GM21723 (cell line): Measurements from ENCODE around the gene THEM5.

Experiments
- ATAC-seq: cut with Tn5 transposase; IDR thresholded peaks from one replicate; pipeline ENCODE4 v1.9.1; 2021; ENCODE audit warnings: mild to moderate bottlenecking, moderate library complexity; ENCODE audit not compliant: unreplicated experiment

The THEM5 gene

DNA sequence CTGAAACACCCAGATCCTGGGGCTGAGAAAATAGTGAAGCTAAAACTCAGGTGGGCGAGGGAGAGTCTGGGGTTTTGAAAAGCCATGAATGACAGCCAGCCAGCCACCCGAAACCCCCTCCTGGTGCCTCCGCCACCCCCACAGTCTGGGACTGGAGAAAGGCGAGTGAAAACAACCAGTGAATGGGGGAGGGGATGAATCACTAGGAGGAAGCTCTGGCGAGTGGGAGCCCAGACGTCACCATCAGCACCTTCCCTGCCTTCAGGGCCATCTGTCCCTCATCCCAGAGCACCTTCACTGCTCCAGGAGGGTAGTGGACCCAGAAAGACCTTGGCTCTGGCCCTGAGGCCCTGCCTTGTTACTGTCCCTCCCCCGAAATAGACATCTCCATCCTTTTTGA is 31.1 kb downstream of the THEM5 start:
- ATAC-seq, result no peak

DNA sequence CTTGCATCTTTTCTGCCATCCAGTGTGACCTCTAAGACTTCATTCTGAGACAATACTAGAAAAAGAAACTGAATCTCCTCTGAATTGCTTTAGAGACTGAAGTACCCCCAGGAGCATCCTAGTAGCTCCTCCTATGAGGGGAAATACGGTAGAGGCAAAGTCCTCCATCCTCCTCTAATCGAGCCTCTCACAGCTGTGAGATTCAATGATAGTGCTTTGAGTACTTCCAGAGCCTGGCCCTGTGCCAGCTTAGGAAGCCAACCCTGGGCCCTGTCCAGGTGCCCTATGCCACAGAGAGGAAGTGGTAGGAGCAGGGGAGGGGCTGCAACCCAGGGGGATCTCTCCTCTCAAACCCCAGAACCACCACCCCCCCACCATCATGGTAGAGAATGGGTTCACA is 32.6 kb downstream of the THEM5 start:
- no peak for ATAC-seq

DNA sequence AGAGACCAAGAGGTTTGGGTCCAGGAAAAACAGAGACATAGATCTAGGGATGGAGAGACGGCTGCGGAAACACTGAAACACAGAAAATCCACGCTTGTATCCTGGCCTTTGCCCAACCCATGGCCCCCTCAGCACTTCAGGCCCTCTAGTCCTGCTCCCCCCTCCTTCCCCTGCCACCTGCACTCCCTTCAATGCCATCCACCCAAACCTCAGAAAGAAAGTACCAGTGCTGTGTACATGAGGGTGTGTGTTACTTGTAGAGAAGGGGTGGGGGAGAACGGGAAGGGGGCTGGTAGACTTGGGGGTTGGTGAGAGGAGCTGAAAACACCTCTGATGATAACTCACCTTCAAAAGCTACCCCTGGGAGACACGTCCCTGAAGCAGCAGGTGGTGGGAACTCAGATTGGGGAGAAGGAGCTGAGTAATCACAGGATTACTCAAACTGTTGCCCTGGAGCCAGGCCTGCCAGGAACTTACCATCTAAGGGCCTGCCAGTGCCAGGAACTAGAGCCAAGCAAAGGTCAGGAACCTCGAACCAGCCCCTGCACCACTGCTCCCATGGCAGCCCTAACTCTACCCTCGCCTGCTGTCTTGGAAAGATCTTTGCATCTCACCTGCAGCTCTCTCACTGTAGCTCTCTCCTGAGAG is 33.4 kb downstream of the THEM5 start:
- no peak for ATAC-seq

DNA sequence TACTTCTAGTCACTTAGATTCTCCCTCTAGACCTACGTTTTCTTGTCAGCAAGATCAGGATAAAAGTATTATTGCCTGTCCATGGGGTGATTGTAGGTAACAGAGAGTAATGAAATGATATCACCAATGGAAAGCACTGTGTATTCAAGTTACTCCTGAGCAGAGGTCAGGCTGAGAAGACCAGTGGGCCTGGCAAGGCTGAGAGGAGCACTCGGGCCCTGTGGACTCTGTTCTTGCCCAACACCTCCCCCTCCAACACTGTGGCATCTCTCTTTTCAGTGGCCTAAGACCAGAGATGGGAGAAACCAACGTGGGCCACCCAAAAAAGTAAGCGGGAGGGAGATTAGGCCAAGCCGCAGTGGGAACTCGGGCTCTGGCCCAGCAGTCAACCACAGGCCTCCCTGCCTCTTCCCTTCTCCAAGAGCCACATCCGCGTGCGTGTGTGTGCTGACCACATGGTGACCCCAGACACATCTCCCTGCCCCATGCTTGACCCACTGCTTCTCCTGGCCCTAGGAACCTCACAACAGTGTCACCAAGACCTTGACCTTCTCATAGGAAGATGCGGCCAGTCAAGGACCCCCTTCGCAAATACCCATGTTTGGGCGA is 34.2 kb downstream of the THEM5 start:
- ATAC-seq, result no peak

DNA sequence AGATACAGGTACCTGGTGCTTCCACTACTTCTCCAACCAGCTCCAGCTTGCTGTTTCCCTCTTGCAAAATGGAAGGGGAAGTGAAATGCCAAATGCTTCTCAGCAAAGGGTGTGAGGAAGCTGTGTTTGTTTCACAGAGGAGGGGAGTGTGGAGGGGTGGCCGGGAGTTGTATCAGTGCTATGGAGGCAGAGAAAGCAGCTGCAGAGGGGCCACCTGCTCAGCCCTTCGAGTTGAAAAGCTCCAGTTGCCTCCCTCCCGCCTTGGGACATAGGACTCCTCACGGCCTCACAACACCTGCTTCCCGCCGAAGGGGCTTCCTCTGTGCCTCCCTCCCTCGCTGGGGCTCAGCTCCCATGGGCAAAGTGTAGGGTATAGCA is 36.2 kb downstream of the THEM5 start:
- ATAC-seq, result no peak

DNA sequence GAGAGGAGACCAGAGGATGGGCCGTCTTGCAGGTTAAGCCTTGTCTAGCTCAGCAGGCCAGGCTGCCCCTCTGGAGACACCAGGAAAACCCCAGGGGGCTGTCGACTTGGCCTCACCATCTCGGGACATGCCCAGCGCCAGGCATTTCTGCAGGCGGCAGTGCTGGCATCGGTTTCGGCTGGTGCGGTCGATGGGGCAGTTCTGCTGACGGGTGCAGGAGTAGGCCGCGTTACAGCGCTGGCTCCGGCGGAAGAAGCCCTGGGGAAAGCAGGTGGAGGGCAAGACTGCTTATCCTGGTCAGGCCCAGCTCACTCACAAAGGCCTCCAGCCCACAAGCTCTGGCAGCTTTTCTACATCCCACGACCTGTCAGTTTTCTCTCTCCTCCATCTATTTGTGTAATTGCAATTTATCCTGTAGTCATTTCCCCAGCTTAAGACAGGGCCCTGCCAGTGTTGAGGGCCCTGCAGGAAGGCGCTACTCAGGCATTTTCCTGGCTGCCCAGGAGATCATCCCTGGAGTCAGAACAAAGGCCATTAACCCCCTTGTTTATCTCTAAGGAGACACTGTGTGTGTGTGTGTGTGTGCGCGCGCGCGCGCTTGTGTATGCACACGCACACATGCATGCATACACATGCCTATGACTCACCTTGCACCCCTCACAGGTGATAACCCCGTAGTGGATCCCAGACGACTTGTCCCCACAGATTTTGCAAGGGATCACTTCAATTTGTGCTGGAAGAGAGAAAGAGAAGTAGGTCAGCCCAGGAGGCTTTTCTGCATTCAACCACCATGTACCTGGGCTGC is 36.8 kb downstream of the THEM5 start:
- ATAC-seq, result no peak

DNA sequence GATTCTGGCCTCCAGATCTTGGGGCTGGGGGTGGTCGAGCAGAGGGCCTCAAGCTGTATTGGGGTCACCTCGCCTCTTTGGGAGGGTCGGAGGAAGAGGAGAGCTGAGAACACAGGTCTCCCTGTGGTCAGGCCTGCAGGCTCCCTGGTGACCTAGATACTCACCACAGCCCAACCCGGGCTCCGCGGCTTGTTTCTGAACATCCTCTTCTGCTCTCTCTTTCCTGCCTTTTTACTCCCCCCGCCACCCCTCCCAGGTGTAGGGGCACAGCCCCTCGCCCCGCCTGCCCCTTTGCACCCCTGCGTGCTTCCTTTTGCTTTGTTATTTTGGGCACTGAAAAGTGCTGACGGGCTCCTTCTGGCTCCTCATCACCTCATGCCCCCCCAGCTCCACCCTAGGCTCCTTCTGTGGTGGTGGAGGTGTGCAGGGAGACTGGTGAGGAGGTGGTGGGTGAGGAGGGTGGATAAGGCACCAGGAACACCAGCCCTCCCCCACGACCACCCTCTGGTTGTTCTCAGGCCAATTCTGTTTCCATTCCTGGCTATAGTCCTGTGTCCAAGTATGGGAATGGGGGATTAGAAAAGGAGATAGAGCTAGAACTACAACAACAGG is 37.7 kb downstream of the THEM5 start:
- no peak for ATAC-seq

DNA sequence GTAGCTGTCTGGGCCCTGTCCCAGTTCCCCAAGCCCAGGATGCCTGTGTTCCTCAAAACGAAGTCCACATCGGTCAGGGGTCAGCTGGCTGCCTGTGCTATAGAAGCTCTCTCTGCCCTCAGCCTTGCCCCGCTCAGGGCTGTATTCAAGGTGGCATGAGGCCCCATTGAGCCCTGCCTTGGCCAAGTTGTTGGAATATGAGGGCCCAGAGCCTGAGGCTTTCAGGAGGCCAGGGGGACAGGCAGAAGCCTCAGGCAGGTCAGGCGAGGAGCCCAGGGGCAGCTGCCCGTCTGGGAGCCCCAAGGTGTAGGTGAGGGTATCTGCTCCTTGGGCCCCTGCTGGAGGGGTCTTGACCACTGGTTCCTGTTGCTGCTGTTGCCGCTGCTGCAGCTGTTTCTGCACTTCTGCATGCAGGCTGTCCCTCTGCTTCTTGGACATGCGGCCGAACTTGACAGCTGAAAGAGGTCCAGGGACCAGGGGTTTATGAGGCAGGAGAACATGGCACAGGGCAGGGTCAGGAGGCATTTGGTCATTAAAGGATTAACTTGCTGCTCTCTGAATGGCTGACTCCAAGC is 38.5 kb downstream of the THEM5 start:
- ATAC-seq, result no peak

DNA sequence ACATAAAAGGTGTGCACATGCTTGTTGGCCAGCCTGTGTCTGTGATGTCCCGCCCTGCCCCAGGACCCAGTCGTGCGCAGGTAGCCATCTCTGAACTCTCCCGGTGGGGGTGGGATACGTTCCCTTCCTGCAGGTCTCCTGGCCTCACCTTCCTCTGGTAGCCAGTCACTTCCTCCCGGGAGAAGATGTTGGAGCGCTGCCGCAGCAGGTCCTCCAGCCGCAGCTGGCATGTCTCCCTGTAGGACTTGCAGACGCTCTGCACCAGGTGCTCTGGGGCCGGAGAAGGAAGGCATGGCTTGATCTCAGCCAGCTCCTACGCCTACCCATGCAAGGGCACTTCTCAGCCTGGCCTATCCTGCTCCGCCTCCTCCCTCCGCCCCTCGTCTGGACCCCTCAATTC is 39.1 kb downstream of the THEM5 start:
- ATAC-seq, result no peak

DNA sequence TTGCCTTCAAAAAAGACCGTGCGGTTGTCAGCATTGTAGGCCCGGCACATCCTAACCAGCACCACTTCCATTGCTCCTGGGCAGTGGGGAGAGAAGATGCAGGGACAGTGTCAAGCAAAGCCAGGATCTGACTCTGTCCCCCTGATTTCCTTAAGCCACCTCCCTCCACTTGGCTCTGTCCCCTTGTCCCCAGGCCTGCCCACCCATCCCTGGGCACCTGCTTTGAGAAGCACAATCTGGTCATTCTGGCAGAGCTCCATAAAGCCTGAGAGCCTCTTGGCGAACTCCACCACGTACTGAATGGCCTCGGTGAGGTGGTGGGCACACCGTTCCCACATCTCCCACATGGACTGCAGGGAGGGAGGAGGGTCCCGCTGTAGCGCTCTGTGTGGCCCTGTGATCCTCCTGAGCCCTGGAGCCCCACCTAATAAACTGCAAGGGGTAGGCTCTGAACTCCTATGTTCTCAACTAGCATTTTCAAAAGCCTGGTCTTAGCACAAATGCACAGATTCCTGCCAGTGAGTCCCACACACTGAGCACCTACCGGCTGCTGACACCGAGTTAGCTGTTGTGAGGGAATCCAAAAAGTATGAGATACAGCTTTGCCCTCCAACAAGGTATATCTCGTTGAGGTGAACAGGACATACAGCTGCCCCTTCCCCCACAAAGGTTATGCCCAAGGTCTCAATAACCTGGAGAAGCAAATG is 40.1 kb downstream of the THEM5 start:
- ATAC-seq, result no peak

DNA sequence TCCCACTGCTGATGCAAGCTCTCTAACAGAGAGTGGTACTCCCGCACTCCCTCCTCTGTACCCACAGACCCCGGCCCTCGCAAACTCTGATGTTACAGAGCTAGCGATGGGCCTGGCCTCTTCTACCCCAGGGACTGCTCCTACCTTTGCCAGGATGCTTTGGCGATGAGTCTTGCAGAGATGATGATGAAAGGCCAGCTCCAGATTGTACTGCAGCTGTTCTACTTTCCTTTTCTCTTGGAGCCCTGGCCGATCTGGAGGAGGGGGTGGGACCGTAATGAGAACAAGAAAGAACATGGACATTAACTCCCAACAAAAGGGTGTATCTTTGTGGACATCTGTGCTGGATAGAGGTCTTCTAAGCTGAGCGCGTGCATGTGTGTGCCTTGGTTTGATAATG is 42.3 kb downstream of the THEM5 start:
- ATAC-seq, result no peak

DNA sequence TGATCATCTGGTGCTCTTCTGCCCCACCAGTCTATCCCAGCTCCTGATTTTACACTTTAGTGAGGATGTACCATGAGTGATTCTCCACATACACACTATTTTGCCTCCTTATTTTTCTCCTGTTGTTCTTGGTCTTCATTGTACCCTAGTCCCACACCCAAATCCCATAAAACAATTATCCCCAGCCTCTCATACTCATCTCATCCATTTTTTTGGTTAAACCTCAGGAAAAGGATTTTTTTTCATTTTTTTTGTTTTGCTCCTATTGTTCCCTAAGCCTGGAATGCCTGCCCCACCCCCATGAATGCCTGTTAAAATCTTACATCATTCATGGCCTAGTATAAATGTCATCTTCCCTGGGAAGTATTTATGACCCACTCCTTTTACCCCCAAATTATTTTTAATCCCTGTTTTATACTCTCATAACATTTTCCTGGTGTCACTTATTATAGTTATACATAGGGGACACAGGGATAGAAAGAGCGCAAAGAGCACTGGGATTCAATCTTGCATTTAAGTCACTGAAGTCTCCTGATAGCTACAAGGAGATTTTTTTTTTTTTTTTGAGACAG is 43.4 kb downstream of the THEM5 start:
- no peak for ATAC-seq

DNA sequence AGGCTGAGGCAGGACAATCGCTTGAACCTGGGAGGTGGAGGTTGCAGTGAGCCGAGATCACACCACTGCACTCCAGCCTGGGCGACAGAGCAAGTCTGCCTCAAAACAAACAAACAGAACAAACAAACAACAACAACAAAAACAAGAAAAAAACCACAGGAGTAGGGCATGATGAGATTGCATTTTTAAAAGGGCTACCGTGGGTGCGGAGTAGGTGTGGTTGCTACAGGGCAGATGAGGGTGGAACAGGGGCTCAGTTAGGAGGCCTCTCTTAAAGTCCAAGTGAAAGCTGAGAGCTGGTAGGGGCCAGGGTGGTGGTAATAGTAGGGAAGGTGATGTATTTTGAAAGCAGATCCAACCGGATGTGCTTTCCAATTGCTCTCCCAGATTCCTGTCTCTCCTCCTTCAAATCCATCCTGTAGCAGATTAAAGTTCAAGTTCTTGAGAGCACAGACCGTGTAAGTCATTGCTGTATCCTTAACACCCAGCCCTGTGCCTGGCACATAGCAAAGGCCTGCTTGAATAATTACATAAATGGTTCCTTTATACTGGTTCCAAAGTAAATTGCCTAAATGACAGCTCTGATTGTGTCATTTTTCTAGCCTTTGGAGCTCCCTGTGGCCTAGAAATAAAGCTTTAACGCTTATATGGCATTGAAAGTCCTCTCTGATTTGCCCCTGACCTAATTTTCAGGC is 44.1 kb downstream of the THEM5 start:
- no peak for ATAC-seq

DNA sequence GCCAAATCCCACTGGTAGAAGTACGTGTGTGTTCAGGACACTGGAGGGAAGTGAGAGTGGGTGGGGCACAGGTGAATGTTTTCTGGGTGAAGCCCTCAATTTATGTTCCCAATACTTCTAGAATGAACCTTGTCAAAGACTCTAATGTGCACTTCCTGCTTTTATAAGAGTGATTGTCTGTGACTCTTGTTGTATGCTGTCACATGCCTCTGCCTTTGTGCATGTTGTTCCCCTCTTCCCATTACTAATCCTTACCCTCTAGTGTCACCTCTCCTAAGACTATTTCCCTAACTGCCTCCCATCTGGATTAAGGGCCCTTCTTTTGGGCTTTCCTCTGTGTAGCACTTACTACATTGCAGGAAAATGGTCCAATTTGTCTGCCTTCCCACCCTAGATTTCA is 45.7 kb downstream of the THEM5 start:
- ATAC-seq, result no peak

DNA sequence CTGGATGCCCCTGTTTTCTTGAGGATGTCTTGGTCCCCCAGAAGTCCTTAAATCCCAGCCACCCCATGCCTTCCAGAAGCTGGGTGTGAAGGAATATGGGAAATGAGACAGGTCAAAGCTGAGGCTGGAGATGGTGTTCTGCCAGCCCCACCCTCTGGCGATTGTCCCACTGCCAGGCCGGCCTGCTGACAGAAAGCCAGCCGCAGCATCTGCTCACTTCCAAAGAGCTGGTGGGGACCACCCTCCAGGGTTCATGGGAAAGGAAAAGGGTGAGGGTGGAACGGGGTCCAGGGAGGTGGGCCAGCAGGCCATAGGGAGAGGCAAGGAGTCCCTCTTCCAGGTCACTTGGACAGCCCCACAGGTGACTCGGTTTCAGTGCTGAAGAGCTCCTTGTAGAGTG is 46.4 kb downstream of the THEM5 start:
- no peak for ATAC-seq

DNA sequence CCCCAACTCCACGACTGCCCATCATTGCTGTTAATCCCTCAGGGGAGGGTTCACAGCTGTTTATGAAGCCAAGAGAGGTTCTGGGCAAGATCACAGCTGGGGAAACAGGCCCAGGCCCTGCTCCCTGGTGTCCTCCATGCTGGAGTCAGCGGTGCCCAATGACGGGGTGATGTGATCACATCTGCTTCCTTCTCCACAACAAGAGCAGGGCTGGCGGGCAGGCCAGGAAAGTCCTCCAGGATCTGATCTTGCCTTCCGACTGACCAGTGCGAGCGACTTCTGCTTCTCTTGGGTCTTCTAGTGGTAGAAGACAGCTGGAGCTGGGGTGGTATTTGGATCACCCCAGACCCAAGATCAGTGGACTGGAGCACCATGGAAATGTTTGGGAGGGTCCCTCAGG is 47.3 kb downstream of the THEM5 start:
- no peak for ATAC-seq

DNA sequence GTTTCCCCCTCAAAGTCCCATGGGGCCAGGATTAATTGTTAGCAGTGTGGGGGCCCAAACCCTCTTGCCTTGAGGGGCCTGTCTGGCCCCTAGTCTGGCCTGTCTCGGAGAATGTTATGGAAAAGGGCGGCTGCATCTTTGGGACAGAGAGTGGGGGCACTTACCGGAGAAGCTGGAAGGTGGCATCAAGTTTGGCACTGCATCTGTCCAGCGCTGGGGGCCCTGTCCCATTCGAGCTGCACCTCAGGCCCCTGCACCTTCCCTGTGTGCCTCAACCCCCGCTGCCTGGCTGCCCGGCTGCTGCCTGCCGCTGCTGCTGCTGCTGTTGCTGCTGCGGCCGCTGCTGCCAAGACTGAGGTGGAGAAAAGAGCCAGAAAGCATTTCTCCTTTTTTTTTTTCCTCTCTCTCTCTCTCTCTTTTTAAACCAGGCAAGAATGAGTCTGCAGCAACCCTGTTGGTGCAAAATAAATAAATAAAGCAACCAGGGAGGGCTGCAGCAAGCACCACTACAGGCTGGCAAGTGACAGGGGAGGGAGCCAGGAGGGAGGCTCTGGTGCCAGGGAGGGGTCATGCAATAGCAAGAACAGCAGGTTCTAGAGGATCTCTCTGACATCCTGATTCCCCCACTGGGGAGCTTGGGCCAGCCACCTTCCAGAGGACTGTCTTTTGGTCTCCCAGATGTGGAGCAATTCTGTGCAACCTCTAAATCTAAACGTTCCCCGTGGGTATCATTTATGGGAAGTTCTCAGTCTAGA is 48.3 kb downstream of the THEM5 start, which contains the start of gene LINGO4:
Gene LINGO4 (minus strand): TSS at position 354 of the 755 bp plus-strand sequence. CDS start 2,715 bp downstream, outside the sequence.
- ATAC-seq, result no peak

DNA sequence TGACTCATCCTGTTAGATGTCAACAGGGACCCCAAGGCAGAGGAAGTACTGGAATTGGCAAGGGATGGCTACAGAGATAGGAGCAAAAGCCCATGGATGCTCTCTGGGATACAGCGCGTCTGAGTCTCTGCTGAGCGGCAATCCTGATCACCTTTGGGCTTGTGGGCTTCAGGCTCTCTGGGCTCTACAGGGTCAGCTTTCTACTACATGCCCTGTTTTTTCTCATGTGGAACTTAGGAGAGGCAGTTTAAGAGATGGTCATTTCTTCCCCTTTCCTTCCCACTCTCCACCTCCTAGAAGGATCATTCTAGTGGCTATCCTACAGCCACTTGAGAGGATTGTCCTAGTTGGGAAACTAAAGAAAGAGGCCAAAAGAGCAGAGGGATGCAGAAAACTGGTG is 49.6 kb downstream of the THEM5 start:
- ATAC-seq, result no peak

DNA sequence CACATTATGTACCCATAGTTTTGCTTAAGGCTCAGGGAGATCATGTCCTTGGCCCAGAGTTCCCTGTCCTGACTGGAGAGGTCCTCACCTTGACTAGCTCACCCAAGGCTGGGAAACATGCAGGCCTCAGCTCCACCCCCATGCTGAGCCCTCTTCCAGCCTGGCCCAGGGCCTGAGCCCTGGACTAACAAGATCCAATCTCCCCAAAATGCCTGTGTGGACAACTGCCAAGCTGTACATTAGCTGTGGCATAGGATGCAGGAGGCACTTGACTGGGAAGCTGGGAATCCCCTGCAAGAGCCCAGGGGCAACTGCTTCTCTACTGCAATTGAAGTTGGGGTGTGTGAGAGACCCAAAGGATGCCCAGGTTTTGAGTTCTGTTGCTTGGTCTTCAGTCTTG is 50.3 kb downstream of the THEM5 start:
- no peak for ATAC-seq
